GM10266 (cell line): ENCODE data around the gene MED15.

Experiments
- DNase-seq: peaks from one replicate; pipeline ENCODE4 v3.0.0; 2012; ENCODE audit errors: extremely low spot score
- TF ChIP-seq, protein P1 (sequence below): IDR thresholded peaks from 2 replicates; pipeline ENCODE4 v1.5.1; 2012; ENCODE audit warnings: mild to moderate bottlenecking, low read depth; ENCODE audit not compliant: control insufficient read depth, insufficient read depth; ENCODE audit errors: missing control alignments

Gene MED15, protein sequence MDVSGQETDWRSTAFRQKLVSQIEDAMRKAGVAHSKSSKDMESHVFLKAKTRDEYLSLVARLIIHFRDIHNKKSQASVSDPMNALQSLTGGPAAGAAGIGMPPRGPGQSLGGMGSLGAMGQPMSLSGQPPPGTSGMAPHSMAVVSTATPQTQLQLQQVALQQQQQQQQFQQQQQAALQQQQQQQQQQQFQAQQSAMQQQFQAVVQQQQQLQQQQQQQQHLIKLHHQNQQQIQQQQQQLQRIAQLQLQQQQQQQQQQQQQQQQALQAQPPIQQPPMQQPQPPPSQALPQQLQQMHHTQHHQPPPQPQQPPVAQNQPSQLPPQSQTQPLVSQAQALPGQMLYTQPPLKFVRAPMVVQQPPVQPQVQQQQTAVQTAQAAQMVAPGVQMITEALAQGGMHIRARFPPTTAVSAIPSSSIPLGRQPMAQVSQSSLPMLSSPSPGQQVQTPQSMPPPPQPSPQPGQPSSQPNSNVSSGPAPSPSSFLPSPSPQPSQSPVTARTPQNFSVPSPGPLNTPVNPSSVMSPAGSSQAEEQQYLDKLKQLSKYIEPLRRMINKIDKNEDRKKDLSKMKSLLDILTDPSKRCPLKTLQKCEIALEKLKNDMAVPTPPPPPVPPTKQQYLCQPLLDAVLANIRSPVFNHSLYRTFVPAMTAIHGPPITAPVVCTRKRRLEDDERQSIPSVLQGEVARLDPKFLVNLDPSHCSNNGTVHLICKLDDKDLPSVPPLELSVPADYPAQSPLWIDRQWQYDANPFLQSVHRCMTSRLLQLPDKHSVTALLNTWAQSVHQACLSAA

DNA sequence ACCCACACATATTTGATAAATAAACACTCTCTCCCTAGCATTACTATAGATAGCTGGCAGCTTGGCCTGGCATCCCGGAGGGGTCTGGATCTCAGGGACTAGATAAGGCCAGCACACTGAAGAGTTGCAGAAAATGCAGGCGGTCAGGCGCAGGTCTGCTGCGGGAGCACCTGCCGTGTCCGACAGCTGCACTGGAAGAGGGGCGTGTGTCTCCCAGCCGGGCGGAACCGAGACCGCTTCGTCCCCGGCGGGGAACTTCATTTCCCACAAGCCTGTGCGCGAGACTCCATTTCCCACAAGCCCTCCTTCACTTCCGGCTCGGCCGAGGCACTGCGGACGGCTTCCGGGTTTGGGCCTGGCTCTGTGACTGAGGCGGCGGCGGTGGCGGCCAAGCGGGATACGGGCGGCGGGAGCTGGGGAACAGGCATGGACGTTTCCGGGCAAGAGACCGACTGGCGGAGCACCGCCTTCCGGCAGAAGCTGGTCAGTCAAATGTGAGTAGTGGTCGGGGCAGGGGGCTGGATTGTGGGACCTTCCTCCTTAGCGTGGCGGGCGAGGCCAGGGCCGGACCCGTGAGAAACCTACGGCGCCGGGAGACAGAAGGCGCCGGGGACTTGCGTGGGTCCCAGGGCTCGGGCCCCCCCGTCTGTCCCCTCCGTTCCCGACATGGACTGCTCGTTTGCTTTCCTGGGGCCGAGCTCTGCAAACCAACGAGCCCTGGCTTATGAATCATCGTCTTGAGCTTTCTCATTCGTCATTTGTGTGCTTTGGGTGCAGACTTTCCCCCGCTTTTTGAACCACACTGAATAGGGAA is at the start of gene MED15:
Gene MED15, plus strand, starts transcription at position 358 of the 814 bp plus-strand sequence. Its CDS starts 69 bp downstream, at position 427.
- DNase-seq = peak; percentile 84
- TF ChIP-seq, protein P1, sequence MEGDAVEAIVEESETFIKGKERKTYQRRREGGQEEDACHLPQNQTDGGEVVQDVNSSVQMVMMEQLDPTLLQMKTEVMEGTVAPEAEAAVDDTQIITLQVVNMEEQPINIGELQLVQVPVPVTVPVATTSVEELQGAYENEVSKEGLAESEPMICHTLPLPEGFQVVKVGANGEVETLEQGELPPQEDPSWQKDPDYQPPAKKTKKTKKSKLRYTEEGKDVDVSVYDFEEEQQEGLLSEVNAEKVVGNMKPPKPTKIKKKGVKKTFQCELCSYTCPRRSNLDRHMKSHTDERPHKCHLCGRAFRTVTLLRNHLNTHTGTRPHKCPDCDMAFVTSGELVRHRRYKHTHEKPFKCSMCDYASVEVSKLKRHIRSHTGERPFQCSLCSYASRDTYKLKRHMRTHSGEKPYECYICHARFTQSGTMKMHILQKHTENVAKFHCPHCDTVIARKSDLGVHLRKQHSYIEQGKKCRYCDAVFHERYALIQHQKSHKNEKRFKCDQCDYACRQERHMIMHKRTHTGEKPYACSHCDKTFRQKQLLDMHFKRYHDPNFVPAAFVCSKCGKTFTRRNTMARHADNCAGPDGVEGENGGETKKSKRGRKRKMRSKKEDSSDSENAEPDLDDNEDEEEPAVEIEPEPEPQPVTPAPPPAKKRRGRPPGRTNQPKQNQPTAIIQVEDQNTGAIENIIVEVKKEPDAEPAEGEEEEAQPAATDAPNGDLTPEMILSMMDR = no peak

DNA sequence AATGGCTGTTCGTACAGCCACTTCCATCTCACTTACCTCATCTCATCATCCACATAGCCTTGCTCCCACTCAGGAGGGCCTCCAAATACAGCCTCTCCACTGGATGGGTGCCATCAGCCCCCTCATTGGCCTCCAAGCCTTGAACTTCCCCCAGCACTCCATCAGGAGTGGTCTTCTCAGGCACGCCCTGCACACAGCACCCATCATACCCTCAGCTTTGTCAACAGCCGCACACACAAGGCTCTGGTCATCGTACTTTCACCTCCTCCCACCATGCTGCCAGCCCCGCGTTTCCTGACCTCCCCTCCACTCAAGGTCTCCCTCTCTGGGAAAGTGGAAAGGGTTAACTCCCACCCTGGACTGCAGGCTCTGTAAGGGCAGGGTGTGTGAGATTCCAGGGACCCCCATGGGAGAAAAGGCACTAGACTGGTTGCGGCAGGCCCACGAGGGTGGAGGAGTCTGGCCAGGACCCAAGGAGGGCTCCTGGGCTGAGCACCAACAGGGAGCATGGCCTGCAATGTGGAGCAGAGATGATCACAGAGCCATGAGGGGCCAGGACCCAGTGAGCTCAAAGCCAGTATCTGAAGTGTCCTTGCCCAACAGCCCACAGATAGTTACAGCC is 48.8 kb upstream of the MED15 start:
- TF ChIP-seq, protein P1 = no peak
- no peak for DNase-seq

DNA sequence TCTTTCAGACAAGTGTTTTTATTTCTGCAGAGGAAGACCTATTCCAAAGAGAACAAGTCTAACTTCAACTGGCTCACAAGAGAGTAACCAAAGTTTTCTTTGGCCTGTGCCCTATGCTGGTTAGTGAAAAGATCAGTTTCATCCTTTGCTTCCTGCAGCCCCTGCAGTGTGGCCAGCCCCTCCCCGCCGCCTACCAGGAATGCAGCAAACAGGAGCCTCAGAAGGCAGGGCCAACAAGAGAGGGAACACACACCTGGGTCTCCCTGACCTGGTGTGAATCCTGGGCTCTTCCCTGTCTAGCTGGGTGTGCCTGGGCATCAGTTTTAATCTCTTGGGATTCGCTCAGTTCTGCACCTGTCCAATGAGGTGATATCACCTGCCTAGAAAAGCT is 48.3 kb upstream of the MED15 start:
- no peak for DNase-seq
- TF ChIP-seq, protein P1 = no peak

DNA sequence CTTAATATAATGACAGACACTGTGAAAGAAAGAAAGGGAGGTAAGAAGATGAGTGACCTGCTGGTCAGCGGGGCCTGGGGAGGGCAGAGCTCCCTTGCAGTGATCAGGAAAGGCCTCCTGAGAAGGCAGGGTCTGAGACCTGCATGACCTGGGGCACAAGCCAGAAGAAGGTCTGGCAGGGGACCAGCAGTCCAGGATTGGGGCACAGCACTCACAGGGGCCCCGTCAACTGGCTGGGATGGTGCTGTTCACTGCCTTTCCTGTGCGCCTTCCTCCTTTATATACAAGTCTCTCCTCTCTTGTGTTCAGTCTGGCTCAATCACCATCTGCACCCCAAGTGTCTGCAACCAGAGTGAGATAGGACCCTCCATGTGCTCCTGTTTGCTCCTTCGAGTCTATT is 47.5 kb upstream of the MED15 start:
- TF ChIP-seq, protein P1 = no peak
- DNase-seq = no peak

DNA sequence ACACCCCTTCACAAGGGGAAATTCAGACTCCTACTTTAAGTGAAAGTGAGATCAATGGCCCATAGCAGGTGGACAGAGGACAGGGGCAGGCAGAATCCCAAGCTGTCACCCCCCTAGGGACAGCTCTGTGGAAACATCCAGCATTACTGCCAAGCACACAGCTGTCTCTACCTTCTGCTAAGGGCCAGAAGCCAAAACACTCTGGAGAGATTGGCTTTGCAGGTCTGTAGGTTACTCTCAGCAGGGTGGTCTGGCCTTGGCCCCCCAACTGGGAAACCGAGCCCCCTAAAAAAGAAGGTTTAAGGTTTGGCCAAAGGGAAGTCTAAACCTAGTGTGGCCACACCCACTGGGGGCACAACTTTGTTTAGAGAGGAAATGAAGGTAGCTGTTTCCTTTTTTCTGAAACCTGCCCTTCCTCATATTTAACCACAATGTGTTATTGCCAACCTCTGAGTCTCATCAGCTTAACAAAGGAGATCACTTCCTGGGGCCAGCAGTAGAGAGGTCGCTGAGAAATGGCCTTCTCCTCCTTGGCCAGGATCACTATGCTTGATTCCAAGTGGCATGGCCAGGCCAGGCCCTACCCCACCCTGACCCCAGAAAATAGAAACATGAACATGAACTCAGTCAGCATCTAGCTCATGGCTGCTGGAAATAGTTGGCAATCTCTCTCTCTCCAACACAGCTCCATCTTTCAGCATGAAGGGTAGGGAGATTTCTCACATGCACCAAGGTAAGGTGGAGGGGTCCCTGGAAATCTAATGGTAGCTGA is 43.9 kb upstream of the MED15 start:
- peak; percentile 8 for DNase-seq
- TF ChIP-seq, protein P1 = no peak

DNA sequence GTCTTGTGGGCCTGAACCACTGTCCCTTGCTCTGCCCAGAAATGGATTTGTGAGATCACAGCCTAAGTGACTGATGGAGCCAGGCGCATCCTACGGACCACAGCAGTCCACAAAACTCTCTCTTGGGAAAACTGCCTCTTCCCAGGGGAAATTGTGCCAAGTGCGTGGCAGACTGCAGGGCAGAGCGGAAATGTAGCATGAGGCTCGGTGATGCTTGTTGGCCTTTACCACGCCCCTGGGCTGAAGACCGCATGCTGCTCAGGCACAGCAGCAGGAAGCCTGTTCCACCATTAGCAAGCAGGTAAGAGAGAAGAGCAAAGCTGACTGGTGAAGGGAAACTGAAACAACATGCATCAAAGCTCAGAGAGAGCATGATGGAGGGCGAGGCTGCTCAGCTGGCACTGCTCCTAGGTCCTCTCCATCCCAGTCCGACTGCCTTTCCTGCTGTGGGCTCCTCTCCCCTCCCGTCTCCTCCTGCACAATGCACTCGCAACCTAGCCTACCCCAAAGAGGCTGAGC is 43.3 kb upstream of the MED15 start:
- no peak for DNase-seq
- TF ChIP-seq, protein P1 = no peak
